ENCODE measurements around the gene CATSPERB. TPM values are rescaled to one million over a fixed set of nuclear protein-coding genes. Genes with fewer than 3 reads are reported as not detected.

Gene CATSPERB
- total and polyA plus RNA-seq, 10 of the 15 experiments (the other 5 are each of a cell fraction or from before 2014, with no cell fraction given): not detected

DNA sequence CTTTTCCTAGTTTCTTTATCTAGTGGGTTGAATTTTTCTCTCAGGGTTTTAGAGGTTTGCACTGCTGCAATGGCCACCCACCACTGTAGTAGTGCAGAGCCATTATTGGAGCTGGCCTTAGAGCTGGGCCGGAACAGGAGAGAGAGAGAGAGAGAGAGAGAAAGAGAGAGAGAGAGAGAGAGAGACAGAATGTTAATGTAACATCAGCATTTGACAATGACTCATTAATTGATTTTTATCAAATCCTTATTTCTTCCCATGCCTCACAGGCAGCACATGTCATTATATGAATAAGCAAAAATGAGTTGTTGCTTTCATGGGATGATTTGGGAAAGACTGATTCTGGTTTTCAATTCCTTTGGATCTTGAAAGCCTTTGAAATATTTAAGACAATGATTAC, 145.5 kb downstream of the CATSPERB start:
- no peaks in the 10 kb centered on the region for H3K36me3 ChIP-seq (ENCODE audit: control insufficient read depth in 2 of 2, insufficient read depth in 2 of 2, low read length in 1 of 2)
- H3K27ac ChIP-seq (ENCODE audit: control insufficient read depth, insufficient read depth): no peak overlapping the region
- in situ Hi-C loops (cut with MboI): no loop called here
- no peak for ATAC-seq
- SMC1A ChIA-PET (ENCODE audit: uncharacterized antibody, unreplicated experiment): no interaction called here
- FAIRE-seq: no peak
- no peaks in the 10 kb centered on the region for H3K79me2 ChIP-seq (ENCODE audit: control insufficient read depth, insufficient read depth, low read length)
- H3K4me2 ChIP-seq (ENCODE audit: control insufficient read depth, insufficient read depth): no peak overlapping the region
- H4K20me1 ChIP-seq (ENCODE audit: control insufficient read depth, insufficient read depth): no peaks in the 10 kb centered on the region
- no peaks in the 10 kb centered on the region; the same call in 2 of the 3 replicates for H3K9me3 ChIP-seq (replicated peaks; ENCODE audit: control insufficient read depth, insufficient read depth, low read length)
- POLR2A ChIA-PET: no interaction called here
- no peak overlapping the region for H3K9ac ChIP-seq (ENCODE audit: control insufficient read depth, insufficient read depth, low read length)
- WGBS (ENCODE audit: insufficient coverage, insufficient replicate concordance, low lambda C conversion rate, missing lambda C conversion rate): 100% methylated on average over 1 of the region's 1 CpG
- CTCF ChIA-PET: no interaction called here
- intact Hi-C loops (cut with micrococcal nuclease; ENCODE audit: unreplicated experiment): no loop called here
- RAD21 ChIA-PET (ENCODE audit: unreplicated experiment): no interaction called here
- no peak overlapping the region for H3K4me3 ChIP-seq
- BruUV-seq (replicated peaks): no TSS peak
- H3K27me3 ChIP-seq (replicated peaks in 1 of 2; ENCODE audit: control insufficient read depth in 2 of 2, insufficient read depth in 2 of 2, low read length in 1 of 2): no peaks in the 10 kb centered on the region; a peak in 1 of 4 replicates
- TF ChIP-seq RUNX3 (IDR thresholded peaks at IDR 0.05; ENCODE audit: low read length) (no peak), CEBPB (IDR thresholded peaks at IDR 0.05; ENCODE audit: borderline replicate concordance in 1 of 2, low read depth in 2 of 2, low read length in 2 of 2) (no peak), SIX5 (IDR thresholded peaks at IDR 0.05; ENCODE audit: low read depth, low read length, severe bottlenecking) (no peak), CBFB (IDR thresholded peaks at IDR 0.05; ENCODE audit: low read depth) (no peak)
- no peak overlapping the region for H2AFZ ChIP-seq (ENCODE audit: control insufficient read depth, low read depth, low read length)
- no peak for DNase-seq (ENCODE audit: low read depth, low spot score)
- H3K4me1 ChIP-seq (ENCODE audit: control insufficient read depth, insufficient read depth, low read length): no peaks in the 10 kb centered on the region

GRCh38 chr14:91585856-91586255, 146.0 kb downstream of the CATSPERB start:
- FAIRE-seq (no peak), ATAC-seq (no peak), DNase-seq (ENCODE audit: low read depth, low spot score) (no peak)
- intact Hi-C loops (cut with micrococcal nuclease; ENCODE audit: unreplicated experiment) (no loop called here), in situ Hi-C loops (cut with MboI) (no loop called here)
- H3K36me3 ChIP-seq (ENCODE audit: control insufficient read depth in 2 of 2, insufficient read depth in 2 of 2, low read length in 1 of 2): no peaks in the 10 kb centered on the region
- no peak overlapping the region for H3K27ac ChIP-seq (ENCODE audit: control insufficient read depth, insufficient read depth)
- H3K4me2 ChIP-seq (ENCODE audit: control insufficient read depth, insufficient read depth): no peak overlapping the region
- no peaks in the 10 kb centered on the region; the same call in 2 of the 3 replicates for H3K9me3 ChIP-seq (replicated peaks; ENCODE audit: control insufficient read depth, insufficient read depth, low read length)
- ChIA-PET RAD21 (ENCODE audit: unreplicated experiment) (no interaction called here), CTCF (no interaction called here), POLR2A (no interaction called here), SMC1A (ENCODE audit: uncharacterized antibody, unreplicated experiment) (no interaction called here)
- no peaks in the 10 kb centered on the region for H3K4me1 ChIP-seq (ENCODE audit: control insufficient read depth, insufficient read depth, low read length)
- H2AFZ ChIP-seq (ENCODE audit: control insufficient read depth, low read depth, low read length): no peak overlapping the region
- H3K79me2 ChIP-seq (ENCODE audit: control insufficient read depth, insufficient read depth, low read length): no peaks in the 10 kb centered on the region
- no peaks in the 10 kb centered on the region; a peak in 2 of 4 replicates for H3K27me3 ChIP-seq (replicated peaks in 1 of 2; ENCODE audit: control insufficient read depth in 2 of 2, insufficient read depth in 2 of 2, low read length in 1 of 2)
- H3K9ac ChIP-seq (ENCODE audit: control insufficient read depth, insufficient read depth, low read length): no peak overlapping the region
- no peaks in the 10 kb centered on the region for H4K20me1 ChIP-seq (ENCODE audit: control insufficient read depth, insufficient read depth)
- no TSS peak for BruUV-seq (replicated peaks)
- H3K4me3 ChIP-seq: no peak overlapping the region
- TF ChIP-seq FOXM1 (IDR thresholded peaks at IDR 0.05; ENCODE audit: low read depth, low read length) (no peak), RUNX3 (IDR thresholded peaks at IDR 0.05; ENCODE audit: low read length) (no peak), ZBTB11 (CRISPR knock-in tag; IDR thresholded peaks at IDR 0.05) (no peak), KLF5 (IDR thresholded peaks at IDR 0.05; ENCODE audit: partially characterized antibody) (no peak), SIX5 (IDR thresholded peaks at IDR 0.05; ENCODE audit: low read depth, low read length, severe bottlenecking) (no peak), WRNIP1 (IDR thresholded peaks at IDR 0.05; ENCODE audit: borderline replicate concordance, low read depth, low read length) (no peak)
- TF ChIP-seq, protein P1, sequence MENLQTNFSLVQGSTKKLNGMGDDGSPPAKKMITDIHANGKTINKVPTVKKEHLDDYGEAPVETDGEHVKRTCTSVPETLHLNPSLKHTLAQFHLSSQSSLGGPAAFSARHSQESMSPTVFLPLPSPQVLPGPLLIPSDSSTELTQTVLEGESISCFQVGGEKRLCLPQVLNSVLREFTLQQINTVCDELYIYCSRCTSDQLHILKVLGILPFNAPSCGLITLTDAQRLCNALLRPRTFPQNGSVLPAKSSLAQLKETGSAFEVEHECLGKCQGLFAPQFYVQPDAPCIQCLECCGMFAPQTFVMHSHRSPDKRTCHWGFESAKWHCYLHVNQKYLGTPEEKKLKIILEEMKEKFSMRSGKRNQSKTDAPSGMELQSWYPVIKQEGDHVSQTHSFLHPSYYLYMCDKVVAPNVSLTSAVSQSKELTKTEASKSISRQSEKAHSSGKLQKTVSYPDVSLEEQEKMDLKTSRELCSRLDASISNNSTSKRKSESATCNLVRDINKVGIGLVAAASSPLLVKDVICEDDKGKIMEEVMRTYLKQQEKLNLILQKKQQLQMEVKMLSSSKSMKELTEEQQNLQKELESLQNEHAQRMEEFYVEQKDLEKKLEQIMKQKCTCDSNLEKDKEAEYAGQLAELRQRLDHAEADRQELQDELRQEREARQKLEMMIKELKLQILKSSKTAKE (IDR thresholded peaks at IDR 0.05; ENCODE audit: low read depth, poor library complexity, severe bottlenecking): no peak
- TF ChIP-seq, protein P2, sequence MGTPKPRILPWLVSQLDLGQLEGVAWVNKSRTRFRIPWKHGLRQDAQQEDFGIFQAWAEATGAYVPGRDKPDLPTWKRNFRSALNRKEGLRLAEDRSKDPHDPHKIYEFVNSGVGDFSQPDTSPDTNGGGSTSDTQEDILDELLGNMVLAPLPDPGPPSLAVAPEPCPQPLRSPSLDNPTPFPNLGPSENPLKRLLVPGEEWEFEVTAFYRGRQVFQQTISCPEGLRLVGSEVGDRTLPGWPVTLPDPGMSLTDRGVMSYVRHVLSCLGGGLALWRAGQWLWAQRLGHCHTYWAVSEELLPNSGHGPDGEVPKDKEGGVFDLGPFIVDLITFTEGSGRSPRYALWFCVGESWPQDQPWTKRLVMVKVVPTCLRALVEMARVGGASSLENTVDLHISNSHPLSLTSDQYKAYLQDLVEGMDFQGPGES (IDR thresholded peaks at IDR 0.05): no peak

All from GM12878 (cell line).